CMK (cell line): ENCODE results near the gene TAF1B.

ENCODE experiments used
- DNase-seq: peaks from one replicate; pipeline ENCODE4 v3.0.0-alpha.2; 2010; ENCODE audit warnings: low read depth

TAF1B gene

DNA sequence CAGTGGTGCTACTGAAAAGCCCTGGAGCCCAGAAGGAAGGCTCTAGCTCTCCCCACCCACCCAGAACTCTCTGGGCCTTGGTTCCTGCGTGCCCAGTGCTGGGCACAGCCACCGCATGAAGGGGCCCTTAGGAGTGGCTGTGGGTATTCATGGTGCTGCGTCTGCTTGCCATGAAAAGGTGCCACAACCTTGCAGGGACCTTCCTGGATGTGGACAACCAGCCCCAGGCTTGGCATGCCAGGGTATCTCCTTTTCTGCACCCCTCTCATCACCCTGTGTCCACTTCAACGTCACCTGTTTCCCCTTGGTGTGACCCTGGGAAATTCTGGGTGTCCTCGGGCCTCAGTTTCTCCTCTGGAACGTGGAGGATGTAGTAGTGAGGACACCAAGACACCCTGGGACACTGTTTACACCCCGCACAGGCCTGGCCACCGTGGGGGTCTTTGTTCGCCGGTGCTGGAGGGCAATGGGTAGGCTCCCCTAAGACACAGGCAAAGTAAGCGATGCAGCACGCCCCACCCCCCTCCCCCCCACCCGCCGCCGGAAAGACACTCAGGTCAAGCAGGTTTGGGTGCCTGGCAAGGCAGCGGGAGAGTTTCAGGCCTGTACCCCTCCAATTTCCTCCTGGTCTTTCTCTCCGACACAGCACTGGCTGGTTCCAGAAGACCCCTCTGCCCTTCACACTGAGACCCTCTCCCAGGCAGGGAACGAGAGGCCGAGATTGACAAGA is 34.8 kb upstream of the TAF1B start:
- DNase-seq = no peak

DNA sequence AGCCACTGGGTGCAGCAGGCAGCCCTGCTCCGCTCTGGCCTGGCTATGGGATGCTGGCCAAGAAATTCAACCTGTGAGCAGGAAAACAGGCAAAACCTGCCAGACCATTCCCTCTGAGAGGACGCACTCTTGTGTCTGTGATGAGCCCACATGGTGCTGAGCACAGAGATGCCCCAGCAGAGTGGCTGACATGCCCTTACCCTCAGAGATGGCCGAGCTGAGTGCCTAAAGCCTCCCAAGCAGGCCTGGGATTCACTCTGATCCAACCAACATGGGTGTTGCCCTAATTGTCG is 34.3 kb upstream of the TAF1B start:
- no peak for DNase-seq

- DNase-seq = no peak
These were observed 33.7 kb upstream of the TAF1B start for GRCh38 chr2:9809448-9810088.

DNA sequence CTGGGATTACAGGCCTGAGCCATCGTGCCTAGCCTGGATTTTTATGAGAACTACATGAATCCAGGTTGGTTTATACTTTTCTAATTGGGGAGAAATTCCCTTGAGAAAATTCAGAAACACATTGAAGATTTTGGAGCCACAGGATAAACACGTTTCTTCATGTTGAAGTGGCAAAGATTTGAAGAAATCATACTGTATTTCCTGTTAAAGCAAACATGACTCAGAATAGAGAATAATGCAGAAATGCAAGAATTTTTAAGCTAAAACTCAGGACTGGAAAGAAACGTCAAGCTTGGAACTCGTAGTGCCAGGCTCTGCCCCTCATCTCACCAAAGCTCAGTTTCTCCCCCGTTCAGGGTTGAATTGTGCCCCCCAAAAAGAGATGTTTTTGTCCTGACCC is 32.1 kb upstream of the TAF1B start:
- DNase-seq = no peak

DNA sequence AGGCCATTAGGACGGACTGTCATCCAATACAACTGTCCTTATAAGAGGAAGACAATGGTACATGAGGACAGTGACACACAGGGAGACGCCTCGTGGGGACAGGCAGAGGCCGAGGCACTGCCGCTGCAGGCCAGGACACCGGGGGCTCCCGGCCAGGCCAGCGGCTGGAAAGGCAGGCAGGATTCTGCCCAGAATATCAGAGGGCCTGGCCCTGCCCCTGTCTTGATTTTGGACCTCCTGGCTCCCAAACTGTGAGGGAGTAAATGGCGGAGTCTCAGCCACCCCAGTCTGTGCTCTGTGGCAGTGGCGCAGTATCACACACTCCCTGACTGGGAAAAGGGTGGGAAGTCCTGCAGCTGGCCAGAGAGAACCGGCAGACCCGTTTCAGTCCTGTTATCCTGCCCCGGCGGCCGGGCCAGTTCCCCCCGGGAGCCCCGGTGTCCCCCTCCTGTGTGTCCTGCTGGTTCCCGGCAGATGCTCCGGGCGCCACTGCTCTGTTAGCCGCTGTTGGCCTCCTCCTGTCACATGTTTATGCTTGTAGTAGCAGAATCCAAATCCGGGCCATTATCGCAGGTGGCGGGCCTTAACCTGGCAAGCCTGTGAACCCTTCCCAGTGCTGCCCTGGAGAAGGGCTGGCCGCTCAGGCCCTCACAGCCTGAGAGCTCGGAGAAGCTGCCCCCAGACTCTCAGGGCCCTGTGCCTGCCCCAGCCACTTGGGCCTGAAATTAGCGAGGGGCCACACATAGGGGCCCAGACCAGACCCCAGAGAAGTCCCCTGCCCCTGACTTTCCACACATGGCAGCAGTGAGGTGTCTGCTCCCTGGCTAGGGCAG is 31.4 kb upstream of the TAF1B start:
- no peak for DNase-seq

DNA sequence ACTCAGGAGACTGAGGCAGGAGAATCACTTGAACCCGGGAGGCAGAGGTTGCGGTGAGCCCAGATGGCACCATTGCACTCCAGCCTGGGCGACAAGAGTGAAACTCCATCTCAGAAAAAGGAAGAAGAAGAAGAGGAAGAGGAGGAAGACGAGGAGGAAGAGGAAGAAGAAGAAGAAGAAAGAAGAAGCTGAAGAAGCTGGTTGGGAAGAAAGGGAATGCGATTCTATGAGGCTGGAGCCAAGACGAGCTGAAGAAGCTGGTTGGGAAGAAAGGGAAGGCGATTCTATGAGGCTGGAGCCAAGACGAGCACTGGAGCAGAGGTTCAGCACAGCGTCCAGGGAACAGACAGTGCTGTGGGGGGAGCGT is 30.3 kb upstream of the TAF1B start:
- DNase-seq = no peak

DNA sequence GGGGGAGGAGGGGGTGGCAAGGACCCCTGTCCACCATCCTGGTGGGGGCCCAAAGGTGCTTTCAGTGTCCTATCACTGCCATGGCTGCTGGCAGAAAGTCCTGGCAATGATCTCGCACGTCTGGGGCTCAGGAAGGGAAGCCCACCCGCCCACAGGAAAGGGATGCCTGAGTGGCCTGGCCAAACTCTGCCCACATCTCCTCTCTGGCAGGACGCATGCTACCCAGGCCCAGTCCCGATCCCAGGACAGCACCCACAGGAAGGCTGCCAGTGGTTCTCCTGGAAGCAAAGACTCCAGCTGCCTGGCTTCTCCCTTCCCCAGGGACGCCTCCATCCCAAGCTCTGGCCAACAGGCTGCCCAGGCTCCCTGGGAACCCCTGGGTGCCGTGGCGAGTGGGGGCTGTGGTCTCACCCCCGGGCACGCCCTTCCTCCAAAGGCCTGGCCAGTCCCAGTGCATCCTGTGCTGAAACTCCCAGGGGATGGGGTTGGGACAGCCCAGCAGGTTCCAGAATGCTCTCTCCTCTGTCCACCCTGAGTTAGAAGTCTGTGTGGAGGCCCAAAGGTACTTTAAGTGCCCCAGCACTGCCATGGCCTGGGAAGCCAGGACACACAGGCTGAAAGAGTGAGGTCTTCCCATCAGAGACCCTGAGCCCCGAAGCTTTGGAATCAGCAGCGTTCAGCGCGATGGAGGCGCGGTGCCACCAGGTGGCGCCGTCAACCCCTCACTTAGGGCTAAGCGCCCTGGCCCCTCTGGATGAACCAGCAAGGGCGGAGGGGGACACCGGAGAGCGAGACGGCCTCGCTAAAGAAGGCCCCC is 29.8 kb upstream of the TAF1B start:
- no peak for DNase-seq

GRCh38 chr2:9814129-9814868 is 29.0 kb upstream of the TAF1B start:
- no peak for DNase-seq

- DNase-seq = no peak
These were observed 28.2 kb upstream of the TAF1B start for GRCh38 chr2:9815076-9815475.

GRCh38 chr2:9815844-9816279 is 27.4 kb upstream of the TAF1B start:
- peak; percentile 78 for DNase-seq

DNA sequence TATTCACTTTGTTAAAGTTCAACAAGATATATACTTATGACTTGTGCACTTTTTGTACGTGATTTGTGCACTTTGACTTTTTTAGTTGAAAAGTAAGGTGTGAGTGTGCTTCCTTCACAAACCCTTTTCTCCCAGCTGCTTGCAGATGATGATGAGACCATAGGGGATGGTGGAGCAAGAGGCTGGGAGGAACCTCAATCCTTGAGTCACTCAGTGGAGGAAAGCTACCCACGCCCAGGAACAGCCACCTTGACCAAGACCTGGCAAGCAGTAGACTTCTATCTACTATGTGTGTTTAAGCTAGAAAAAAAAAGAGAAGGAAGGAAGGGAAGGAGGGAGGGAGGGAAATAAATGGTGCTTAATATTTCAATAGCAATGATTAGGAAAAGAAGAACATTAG is 25.2 kb upstream of the TAF1B start:
- DNase-seq = no peak

GRCh38 chr2:9819551-9819950 is 23.7 kb upstream of the TAF1B start:
- no peak for DNase-seq

GRCh38 chr2:9820020-9820973 is 23.0 kb upstream of the TAF1B start:
- no peak for DNase-seq

GRCh38 chr2:9821805-9822445 is 21.3 kb upstream of the TAF1B start:
- DNase-seq = no peak

GRCh38 chr2:9824441-9824840 is 18.8 kb upstream of the TAF1B start:
- no peak for DNase-seq

DNA sequence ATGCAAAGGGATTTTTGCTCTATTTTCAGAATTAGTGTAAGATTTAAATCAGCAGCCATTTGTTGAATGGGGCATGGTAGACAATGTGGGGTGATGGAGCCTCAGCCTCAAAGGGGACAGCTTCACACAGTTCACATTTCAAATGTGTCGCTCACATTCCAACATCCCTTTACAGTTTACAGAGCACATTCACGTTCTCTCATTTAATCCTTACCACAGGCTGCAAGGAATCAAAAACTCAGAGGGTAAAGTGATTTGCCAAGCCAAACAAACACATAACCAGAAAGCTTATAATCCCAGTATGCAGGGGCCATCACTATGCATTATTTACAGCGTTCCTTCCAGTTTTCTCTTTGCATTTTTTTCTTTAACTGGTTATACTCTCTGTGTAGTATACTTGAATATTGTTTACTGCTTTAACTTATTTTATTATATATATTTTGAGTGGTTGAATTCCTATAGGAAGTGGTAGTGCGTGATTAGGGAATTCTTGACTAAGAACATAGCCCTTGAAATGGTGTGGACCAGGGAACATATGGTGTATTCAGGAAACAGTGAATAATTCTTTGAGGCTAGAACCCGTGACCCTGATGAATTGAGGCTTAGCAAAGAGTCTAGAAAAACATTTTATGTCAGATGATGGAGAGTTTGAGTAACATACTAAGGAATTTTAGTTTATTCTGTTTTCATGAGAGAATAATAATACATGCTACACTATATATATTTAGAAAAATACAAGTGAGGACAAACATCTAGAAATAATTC is 18.1 kb upstream of the TAF1B start:
- DNase-seq = no peak

- DNase-seq = no peak
These were observed 17.1 kb upstream of the TAF1B start for GRCh38 chr2:9826208-9826607.

DNA sequence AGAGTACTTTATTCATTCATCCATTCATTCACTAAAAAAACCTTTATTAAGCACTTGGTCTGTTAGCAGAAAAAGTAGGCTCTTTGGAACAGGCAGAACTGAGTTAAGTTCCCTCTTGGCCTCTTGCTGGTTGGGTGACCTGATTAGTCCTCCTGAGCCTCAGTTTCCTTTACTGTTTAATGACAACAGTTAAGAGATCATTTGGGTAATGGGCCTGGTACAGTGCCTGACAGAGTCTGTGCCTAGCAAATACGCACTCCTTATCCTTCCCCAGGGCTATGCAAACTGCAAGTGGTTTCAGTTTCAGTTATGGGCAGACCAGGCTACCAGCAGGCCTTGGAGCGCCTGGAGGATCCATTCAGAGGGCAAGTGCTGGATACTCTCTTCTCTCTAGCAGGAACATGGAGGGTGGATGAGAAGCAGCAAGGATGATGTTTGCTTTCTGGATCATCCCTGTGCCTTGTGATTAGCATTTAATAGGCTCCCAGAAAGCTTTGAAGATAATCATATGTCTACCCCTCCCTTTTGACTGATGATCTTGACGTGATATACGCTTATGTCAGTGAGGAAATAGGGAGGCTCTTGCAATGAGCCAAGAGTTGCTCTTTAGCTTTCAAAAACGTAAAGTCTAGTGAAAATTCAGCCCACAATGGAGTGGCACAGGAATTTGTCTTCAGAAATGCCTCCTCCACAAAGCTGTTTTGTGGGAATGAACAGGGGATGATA is 12.4 kb upstream of the TAF1B start:
- no peak for DNase-seq

DNA sequence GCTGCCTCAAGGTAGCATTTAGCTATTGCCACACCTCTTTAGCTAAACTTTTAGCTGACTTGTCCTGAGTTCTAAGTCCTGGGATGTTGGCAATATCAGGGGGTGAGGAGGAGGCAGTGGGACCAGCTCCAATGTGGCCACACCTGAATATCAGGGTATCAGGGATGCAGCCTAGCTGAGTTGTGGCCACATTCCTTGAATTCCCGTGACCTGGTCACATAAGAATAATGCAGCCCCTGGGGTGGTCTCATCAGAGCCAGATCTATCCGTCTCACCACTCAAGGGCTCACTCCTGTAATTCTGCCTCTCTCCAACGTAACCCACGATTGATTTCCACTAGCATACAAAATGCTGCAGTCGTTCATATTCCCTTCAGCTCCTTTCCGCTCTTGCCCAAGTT is 11.6 kb upstream of the TAF1B start:
- DNase-seq = no peak
